GM19193 (cell line): ENCODE data around the gene ZNF618.

Source experiments
- POLR2A ChIP-seq: IDR thresholded peaks from 4 replicates; pipeline ENCODE4 v1.6.1; 2011; ENCODE audit not compliant: insufficient read depth, insufficient read length; ENCODE audit errors: extremely low read depth

ZNF618 gene

GRCh38 chr9:113947941-113948340 lies 71.8 kb downstream of the ZNF618 start:
- TF ChIP-seq POLR2A = no peak

- no peak for TF ChIP-seq POLR2A
These were observed 72.9 kb downstream of the ZNF618 start for GRCh38 chr9:113948891-113949570.

- no peak for TF ChIP-seq POLR2A
These were observed 73.5 kb downstream of the ZNF618 start for GRCh38 chr9:113949571-113950078.

- TF ChIP-seq POLR2A = no peak
These were observed 74.3 kb downstream of the ZNF618 start for GRCh38 chr9:113950195-113951031.

DNA sequence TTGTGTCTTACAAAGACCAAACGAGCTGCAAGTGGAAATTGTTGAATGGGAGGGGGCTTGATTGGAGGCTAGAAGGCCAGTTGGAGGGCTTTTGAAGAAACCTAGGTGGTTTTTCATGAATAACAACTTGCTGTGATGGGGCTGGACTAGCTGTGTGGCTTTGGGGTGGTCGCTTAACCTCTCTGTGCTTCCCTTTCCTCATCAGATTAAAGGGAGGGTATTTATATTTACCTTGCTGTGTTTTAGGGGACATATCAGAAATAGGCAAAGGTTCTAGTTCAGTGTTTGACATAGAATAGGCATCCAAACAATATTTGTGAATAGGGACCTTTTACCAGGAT lies 74.9 kb downstream of the ZNF618 start:
- TF ChIP-seq POLR2A = no peak

GRCh38 chr9:113952676-113953075 lies 76.6 kb downstream of the ZNF618 start:
- TF ChIP-seq POLR2A = no peak

DNA sequence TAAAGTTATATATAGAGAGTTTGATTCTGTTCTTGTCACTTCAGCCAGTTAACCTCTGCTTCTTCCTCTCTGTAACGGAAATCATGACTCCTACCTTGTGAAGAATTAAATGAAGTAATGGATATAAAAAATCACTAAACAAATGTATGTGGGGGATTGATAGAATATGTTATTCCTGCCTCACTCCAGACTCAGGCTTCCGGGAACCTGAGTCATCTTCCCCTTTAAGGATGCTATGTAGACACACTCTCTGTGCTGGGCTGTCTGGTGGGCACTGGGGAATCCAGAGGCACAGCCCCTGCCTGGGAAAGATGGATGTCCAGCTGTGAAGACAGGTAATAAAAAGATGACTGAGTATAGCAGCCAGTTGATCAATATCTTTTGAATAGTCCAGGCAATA lies 77.4 kb downstream of the ZNF618 start:
- TF ChIP-seq POLR2A = no peak

DNA sequence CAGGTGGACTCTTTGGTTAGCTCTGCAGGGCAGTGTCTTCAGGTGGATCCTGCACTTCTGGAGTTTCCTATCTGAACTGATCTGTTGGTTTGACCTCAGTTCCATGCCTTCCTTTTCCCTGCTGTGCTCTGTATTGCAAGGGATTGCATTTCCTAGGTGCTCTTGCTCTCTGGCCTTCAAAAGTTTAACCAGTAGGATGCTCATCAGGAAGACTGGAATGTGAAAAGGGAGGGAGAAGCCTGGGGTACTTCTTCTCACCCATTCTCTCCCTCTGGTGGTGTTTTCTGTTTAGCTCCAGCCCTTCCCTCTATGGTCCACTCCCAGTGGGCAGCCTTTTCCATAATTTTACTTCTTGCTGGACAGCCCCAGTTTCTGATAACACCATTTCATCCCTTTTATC lies 78.5 kb downstream of the ZNF618 start:
- no peak for TF ChIP-seq POLR2A

DNA sequence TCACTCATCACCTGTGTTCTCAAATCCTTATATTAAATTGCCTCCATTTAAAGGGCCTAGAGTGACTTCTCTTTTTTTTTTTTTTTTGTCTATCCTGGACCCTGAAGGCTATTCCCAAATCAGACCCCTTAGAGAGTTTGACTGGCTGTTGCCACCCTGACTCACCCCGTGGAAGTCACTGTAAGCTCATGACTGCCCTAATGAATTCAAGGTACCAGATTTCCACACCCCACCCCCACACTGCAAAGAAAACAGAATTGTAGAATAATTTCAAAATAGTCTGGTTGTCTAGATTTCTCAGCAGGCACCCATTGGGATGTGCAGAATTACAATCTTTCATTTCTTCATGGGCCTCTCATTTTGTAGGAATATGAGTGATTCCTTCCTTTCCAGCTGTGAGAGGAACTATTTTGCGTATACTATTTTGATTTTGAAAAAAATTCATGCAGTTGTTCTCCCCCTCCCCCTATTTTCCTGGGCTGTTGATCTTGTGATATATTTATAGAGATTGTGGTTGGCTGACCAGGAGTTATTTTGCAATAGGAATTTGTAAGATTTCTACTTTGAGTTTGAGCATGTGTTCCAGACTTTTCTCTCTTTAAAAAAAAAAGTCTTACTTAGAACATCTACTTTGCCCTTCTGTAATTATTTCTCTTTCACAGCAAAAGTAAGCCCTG lies 79.1 kb downstream of the ZNF618 start:
- no peak for TF ChIP-seq POLR2A

DNA sequence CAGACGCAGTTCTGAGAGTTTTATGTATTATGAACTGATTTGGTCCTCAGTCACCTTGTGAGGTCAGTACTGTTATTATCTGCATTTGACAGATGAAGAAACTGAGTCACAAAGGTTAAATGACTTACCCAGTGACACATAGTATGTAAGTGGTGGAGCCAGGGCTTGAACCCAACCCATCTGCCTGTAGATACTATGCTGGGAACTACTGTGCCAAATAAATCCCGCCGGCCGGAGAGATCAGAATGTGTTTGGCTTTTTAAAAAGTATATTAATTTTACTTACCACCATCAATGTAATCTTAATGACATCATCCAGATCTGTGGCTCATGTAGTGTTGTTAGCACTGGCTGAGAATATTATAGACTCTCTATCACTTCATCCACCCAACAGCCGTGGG lies 80.8 kb downstream of the ZNF618 start:
- no peak for TF ChIP-seq POLR2A

DNA sequence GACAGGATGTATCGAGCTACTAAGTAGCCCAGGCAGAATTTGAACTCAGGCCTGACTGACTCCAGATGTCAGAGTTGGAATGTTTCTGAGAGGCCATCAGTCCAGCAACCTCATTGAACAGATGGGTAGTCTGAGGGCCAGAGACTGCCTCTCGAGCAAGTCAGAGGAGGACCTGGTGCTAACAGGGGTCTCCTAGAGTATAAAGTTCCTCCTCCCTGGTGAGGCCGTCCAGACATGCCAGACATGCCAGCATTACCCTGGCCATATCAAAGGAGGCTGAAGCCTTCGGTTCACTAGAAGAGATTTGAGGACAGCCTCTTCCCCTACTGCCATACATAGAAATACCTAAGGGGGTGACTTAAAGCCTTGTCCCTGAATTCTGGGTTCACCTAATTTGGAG lies 81.2 kb downstream of the ZNF618 start:
- no peak for TF ChIP-seq POLR2A

GRCh38 chr9:113957821-113958341 lies 81.8 kb downstream of the ZNF618 start:
- no peak for TF ChIP-seq POLR2A

DNA sequence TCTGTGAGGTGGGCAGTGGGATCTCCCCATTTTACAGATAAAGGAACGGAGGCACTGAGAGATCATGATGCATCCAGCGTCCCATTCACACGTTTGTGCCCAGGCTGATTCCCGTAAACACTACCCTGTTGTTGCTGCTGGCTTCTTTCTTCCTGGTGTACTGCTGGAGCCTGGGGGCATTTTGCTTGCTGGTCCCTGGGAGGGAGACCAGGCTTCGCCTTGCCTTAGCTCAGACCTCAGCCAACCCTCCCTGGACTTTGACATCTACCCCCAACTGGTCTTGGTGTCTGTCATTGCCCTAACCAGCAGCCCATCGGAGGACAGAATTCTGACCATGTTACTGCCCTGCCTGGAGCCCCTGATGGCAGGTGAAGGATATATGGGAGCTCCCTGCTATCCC lies 82.4 kb downstream of the ZNF618 start:
- no peak for TF ChIP-seq POLR2A

DNA sequence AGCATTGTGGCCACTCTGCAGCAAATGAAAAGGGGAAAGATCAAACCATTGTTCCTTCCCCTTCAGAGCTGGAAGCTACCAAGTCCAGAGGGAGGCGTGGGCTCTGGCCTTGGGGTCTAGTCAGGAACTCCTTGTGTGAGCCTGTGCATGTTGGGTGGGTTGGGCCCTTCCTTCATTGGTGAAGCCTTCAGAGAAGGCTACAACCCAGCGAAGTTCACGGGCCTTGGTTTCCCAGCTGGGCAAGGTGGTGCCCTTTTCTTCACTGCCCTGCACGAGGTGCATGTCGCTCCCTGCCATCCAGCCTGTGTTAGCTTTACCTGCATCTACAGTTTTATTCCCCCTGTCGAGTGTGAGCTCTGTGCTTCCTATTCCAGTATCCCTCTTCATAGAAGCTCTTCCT lies 84.7 kb downstream of the ZNF618 start:
- no peak for TF ChIP-seq POLR2A

DNA sequence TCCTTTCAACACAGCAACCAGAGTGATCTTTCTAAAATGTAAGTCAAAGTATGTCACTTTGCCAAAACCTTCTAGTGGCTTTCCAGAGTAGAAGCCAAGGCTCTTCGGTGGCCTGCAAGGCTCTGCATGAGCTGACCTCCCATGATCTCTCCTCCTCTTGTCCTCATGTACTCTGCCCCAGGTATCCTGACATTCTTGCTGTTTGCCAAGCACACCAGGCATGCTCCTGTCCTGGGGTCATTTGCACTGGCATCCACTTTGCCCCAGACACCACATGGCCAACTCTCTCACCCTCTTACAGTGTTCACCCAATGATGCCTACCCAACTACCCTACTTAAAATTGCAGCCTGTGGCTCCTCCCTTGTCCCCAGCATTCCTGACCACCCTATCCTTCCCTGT lies 86.3 kb downstream of the ZNF618 start:
- no peak for TF ChIP-seq POLR2A
